Subcutaneous adipose tissue (tissue), 4 donors: Measurements from ENCODE around the gene TRIM38. TPM values are rescaled to one million over a fixed set of nuclear protein-coding genes. Genes with fewer than 3 reads are reported as not detected.

Experiments used
- CTCF ChIP-seq: fragments of 450-650 bp; IDR thresholded peaks from one replicate; pipeline ENCODE4 v1.5.1; 2016; ENCODE audit warnings: low read depth, mild to moderate bottlenecking, control low read depth, antibody characterized with exemption, moderate library complexity
- total RNA-seq, 4 donors: library from RNA; depleted of rRNA; stranded (reverse); fragments of >200 nt; gene quantifications; one replicate each; pipeline ENCODE4 v1.1.0, GENCODE V29; 2016

The TRIM38 gene
- total RNA-seq, 4 donors from 2014 or later, result 10.2 to 20.4 (median 11.2) TPM

DNA sequence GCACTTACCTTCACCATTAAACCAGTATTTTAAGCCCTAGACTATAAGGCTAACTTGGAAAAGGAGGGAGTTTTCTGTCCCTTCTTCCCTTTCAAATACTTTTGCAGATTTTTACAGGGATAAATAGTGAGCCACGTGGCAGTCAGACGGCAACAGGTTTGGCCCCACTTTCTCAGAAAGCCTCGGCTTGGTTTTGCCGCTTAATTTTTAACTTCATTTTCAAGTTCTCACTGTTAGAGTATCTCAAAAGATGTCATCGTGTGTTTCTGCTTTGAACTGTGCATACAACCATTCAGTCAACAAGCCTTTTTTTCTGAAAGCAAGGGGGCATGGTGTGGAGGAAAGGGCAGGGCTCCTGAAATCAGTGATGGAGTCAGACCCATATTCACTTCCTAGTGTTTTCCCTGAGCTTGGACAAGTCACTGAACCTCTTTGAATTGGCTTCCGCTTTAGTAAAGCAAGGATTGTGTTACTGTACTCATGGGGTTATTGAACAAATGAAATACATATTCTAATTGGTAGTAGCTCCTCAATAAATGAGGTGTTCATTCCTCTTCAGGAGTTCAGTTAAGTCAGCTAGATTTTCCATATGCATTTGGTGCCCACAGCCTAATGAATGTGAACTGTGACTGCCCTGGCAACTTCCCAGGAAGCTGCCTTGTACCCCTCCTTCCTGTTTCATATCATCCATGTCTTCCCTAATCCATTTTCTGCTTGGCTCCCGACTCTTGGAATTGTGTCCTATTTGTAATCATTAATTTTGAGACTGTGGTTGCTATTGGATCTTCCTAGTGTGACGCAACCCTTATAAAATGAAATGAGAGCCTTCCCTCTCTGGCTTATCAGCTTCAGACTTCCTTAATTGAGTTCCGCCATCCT lies 31.8 kb upstream of the TRIM38 start, which contains the start of gene SLC17A2:
Gene SLC17A2, minus strand, starts transcription at position 160 of the 879 bp plus-strand sequence. CDS start 4,895 bp downstream, outside the sequence.
- no peak for TF ChIP-seq CTCF

GRCh38 chr6:25931411-25931709 lies 31.2 kb upstream of the TRIM38 start:
- TF ChIP-seq CTCF, result no peak

DNA sequence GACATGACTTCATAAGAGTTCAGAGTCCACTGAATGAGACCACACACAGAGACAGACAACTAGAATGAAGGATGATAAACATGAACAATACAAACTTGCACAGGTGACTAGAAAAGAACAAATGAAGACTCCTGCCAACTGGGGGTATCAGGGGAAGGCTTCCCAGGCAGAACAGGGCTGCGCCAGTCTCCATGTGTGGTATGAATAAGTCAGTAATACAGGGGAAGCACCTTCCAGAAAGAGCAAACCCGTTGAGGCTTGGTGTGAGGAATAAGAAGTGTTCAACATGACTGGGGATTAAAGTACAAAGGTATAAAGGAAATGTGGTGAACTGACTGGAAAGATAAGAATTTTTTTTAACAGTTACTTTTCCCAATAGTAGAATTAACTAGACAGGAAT lies 28.4 kb upstream of the TRIM38 start:
- TF ChIP-seq CTCF, result no peak

GRCh38 chr6:25934735-25935313 lies 27.8 kb upstream of the TRIM38 start:
- no peak for TF ChIP-seq CTCF

DNA sequence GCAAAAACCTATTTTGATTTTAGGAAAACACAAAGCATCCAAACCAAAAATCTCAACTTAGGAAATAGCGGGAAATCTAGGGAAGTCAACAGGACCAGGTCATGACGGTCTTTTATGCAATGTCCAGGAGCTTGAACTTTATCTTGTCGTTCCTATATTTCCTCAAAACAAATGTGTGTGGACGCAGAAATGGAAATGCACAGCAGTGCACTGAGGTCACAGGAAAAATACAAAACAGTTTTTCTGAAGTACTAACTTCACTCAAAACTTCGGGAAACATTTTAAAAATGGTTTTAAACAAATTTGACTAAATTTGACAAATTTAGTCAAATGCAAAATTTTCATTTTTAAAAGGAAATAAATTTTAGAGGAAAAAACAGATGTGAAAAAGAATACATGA lies 26.6 kb upstream of the TRIM38 start:
- TF ChIP-seq CTCF, result no peak

GRCh38 chr6:25939593-25939992 lies 23.0 kb upstream of the TRIM38 start:
- no peak for TF ChIP-seq CTCF

DNA sequence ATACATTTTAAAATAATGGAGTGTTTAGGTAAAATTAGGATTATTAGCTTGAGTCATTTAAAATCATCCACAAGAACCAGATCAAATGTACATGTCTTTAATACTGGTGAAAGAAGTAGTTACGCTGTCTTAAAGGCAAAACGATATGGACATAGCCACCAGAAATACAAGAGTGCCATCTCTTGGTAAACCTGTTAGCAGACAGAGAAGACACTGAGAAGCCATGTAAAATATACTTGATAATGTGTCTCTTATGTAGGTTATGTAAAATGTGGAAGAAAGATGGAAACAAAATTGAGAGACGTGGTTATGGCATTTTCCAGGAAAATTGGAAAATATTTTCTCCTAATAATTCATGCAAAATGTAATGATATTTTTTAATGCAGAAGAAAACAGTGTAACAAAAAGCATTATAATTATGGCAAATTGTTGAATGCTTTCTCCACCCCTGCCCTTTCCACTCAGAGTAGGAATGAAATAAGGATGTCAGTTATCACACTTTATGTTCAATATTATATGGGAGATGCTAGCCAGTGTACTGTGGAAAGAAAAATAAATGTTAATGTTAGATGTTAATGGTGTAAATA lies 19.9 kb upstream of the TRIM38 start:
- TF ChIP-seq CTCF, result no peak
